ENCODE measurements around the gene MARCHF3.
"Not testable (repeated sequence)": the region's sequence is repeated elsewhere in the genome, so short reads cannot be mapped to it uniquely, and the experiment has no call there.

MARCHF3 gene

DNA sequence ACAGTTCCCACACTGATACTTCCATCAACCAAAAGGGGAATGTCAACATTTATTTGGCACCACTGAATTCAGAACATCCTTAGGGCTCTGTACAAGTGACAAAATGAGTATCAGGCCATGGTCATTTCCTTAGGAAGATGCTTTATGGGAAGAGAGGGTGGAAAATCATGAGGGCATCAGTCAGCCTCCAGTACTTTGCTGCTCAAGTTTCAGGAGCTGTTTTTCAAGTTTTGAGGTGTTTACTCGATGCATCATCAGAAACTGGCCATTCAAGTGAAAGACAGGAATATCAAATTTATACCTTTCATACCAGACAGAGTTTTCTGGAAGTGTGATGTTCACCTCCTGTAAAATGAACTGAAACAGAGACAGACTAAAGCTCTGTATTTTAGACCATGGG, 21.2 kb upstream of the MARCHF3 start:
- DNase-seq (ENCODE audit: low read depth): no peak

DNA sequence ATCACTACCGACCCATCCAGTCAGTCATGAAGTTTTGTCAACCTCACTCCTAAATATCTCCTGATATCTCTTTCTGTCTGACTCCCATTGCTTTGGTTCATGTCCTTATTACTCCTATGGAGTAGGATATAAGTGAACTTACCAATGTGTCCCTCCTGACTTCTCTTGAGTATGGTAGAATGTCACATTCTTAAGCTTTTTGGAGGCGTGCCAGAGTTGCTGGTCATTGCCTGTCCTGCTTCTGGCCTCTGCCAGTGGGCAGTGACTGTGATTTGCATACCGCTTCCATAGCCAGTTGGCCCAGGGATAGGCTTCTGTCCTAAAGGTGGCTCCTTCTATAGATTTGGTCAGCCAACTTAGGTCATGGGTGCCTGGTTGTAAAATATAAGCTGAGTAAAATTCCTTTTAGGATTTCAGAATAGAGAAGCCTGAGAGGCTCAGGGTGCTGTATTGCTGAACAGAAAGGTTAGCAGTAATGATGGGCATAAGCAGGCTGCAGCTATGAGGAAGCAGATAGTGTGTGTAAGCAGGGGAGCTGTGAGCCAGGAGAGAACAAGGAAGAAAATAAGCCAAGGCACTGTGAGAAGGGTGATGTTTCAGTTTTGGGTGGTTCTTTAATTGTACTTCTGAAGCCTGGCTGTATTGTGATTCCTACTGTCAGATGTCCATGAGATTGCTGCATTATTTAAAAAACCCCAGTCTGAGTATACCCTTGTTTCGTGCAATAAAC, 16.1 kb upstream of the MARCHF3 start:
- DNase-seq (ENCODE audit: low read depth): no peak

DNA sequence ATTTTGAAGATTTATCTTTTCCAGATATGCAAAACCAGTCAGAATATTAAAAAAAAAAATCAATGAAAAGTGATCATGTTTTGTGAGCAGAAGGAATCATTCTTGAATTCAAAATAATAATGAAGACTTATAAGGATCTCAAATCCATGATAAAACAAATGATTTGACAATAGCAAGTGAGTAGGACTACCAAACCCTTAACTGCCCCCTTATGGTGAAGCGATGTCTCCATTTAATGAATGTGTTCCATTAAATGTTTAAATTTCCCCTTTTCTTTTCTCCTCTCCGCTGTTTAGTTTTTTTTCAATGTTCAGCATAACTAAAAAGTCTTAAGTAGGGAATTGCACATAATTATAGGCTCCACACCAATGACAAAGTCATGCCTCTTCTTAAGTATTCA, 12.2 kb upstream of the MARCHF3 start:
- no peak for DNase-seq (ENCODE audit: low read depth)

DNA sequence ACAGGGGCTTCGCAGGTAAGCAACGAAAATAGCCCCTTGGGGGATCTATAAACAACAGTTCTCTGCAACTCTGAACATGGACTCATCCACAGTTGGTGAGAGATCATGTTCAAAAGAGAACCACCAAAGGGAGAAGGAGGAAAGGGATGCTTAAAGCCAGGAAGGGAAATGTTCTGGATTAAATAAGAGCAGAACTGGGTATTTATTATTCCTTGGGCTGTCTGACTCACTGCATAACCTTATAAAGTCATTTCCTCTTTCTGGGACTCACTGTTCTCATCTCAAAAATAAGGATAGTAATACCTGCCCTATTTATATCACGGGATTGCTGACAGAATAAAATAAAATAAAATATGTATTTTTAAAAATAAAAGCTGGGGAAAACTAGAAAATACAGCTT, 11.2 kb upstream of the MARCHF3 start:
- DNase-seq (ENCODE audit: low read depth): peak; percentile 10

DNA sequence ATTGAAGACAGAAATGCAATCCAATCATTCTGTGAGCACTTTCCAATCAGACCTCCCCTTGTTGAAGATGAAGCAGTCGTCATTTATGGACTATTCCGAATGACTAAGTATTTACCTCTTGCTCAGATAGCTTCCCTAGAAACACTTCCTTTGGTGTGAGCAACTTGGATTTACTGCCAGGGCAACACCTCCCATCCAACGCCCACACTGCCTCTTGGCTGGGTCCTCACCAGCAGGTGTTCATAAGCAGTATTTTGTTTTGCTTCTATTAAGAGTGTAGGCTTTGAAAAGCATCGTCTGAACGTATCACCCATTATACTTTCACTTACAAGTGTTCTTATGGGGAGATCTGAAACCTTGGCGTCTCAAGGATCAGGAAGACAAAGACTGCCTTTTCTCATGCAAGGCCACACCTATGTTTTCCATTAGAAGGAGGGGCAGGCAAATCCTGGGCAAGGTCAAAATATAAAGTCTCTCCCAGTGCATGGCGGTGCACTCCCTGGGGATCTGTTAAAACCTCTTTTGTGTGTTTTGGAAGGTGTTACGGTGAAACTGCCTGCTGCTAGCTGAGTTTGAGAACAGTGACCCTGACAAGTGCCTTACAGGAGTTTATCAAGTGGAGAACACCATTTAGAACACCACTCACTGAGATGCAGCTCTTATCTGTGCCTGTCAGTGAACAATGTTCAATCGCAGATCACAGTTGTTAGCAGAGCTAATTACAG, 10.6 kb upstream of the MARCHF3 start:
- no peak for DNase-seq (ENCODE audit: low read depth)

DNA sequence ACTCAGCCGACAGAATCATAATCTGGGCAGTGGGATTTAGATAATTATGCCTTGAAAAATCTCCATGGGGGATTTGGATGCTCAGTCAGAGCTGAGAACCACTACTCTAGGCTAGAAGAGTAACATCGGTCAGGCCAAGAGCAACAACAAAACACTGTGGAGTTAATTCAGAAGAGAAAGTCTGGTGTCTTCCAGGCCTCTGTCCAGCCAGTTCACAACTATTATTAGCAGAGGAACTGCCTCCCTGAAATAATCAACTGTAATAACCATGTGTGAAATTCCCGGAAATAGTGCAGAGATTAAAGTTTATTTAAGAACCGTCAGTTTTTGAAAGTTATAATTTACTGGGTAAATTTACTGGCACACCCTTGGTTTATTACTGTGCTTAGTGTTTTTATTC, 8.2 kb upstream of the MARCHF3 start:
- DNase-seq (ENCODE audit: low read depth): no peak

DNA sequence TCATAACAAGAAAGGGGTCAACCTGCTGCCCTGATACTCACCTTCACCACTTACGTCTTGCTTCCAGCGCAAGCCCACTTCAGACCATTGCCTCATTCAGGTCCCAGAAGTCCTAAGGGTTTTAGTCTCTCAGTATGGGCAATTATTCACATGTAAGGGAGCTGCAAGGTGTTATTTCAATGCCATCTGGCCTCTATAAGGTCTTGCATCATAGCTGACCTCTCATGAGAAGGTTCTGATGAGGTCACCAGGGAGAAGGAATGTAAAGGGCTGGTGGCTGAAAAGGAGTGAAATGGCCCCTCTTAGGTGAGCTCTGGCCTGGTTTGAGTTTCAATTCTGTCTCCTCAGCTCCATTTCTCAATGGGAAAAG, 1.5 kb upstream of the MARCHF3 start:
- no peak for DNase-seq (ENCODE audit: low read depth)

DNA sequence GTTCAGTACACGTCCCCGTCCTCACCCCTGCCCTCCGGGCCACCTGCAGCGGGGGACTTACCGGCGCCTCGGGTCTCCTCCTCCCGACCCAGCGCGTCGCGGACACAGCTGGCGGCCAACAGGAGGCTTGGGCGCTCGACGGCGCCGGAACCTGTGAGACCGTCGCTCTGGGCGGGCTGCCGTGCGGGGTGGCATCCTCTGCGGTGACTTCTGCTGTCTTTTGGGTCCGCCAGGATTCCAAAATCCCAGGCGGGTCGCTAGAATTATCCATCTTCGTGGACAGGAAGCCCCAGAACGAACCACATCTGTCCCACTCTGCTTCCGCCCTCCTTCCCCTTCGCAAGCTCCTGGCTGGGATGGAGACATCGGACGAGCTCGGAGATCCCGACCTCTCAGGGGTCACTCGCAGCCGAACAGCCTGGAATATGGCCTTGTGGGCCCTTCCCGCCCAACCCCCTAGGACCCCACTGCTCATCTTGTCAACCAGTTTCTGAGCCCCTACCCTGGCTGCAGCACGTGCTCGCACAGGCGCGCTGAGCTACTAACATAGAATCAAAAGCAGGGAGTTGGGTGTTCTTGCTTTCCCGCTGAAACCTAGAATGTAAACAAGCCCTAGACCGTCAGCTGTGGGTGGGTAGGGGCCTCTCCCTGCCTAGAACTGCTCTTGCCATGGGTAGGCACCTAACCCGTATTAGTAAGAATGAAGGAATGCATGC, 947 bp upstream of the MARCHF3 start:
- DNase-seq (ENCODE audit: low read depth): no peak

DNA sequence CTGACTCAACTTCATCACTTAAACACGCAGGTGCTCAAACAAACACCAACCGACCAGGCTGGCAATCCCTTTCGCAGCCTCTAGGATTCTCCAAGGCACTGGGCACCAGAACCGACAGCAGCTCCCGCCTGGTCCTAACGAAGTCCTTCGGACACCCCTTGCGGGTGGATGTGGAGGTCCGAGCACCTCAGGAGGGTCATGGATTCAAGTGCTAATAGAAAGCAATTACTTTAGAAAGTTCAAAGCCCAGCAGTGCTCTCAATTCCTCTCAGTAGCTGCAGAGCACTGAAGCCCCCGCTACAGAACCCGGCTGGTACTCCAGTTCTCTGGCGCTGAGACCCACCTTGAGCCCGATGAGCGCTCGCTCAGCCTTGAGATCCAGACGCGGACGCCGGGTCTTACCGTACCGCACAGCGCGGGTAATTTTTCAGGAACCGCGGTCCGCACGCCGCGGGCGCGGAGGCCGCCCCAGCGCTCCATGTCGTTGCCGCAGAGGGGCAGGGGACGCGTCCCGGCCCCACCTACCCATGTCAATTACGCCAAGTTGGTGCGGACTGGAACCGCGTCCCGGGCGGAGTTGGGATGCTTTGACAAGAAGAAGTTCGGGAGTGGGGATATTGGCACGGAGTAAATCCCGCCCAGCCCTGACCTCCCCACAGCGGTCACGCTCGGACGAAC, 638 bp downstream of the MARCHF3 start:
- DNase-seq (ENCODE audit: low read depth): peak; percentile 46

DNA sequence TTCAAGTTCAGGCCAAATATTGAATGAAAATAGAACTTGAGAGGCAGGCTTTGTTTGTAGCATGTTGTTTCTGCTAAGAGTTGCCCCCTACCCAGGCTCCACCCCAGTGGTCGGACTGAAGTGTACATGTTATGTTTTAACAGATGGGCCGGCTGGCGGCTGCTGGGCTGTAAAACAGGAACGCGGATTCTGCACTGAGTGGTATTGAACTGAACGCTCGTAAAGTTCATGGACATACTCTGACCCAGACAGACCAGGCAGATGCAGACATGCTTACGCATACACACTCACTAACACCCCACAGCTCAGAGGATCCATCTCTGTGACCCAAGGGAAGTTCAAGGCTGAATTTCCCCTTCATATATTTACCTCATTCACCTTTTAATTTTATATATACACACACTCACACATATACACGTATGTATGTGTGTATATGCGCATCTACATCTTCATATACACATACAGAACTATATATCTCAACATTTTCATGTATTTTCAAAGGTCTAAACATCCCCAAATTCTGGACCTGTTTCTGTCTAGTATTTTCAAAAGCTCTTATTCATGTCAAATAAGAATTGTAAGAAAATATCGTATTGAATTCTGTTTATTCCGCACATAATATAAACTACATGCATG, 1.4 kb downstream of the MARCHF3 start:
- DNase-seq (ENCODE audit: low read depth): no peak

DNA sequence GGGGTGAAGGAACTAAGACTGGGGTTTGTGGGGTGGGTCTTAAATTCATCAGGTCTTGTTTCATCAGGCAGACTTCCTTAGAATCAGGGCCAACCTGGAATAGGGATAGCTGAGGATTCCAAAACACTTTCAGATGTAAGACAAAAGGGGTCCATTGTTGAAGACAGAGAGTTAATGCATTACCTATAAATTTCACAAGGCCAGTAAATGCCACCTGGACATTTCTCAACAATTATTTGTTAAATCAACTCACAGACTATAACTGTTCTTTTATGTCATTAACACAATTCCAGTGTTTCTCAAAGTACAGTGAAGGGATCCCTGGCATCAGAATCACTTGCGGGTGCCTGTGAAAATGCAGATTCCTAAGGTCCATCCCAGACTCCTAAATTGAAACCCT, 2.8 kb downstream of the MARCHF3 start:
- DNase-seq (ENCODE audit: low read depth): no peak

DNA sequence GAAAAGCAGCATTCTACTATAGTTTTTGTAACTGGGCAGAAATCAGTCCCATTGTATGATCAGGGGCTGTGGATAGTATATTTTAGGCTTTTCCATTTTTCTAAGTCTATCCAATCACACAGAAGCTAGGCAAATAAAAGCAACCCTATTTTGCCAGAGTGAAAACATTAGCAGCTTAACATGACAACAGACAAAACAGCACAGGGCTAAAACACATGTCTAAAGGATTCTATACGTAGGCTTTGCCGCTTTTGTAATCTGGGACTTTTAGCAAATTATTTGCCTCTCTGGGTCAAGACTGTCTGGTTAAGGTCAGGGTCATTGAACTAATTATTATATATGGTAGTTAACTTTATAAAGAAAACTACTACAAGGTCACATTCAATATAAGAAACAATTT, 4.2 kb downstream of the MARCHF3 start:
- DNase-seq (ENCODE audit: low read depth): no peak

DNA sequence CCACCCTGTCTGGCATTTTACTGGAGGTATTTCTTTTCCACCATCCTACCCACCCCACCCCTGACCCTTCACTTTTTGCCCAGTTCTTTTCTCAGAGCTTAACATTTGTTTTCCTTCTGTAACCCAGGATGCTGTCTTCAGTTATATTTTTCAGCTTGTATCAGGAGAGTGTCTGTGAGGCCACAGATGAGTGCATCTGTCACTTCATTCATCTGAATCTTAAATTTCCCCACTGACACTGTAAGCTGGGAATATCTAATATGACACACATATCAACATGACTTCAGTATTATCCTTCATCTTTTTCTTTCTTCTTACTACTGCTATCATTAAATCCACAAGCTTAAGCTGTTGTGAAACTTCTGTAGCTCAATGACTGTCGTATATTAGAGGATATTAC, 4.9 kb downstream of the MARCHF3 start:
- no peak for DNase-seq (ENCODE audit: low read depth)

DNA sequence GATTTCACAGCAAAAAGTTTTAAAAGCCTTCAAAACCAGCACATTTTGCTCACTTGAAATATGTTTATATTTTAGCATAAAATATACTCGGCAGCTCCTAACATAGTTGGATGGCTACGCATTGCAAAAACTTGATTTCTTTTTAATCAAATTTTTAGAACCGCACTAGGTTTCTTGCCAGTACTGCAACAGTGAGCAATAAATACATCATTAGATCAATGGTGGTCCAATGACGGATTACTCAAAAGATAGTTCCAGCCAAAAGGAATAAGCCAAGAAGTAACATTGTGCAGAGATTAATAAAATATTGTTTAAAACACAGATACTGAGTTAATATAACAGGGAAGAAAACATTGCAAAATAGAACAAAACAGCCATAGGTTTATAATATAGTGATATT, 5.5 kb downstream of the MARCHF3 start:
- no peak for DNase-seq (ENCODE audit: low read depth)

DNA sequence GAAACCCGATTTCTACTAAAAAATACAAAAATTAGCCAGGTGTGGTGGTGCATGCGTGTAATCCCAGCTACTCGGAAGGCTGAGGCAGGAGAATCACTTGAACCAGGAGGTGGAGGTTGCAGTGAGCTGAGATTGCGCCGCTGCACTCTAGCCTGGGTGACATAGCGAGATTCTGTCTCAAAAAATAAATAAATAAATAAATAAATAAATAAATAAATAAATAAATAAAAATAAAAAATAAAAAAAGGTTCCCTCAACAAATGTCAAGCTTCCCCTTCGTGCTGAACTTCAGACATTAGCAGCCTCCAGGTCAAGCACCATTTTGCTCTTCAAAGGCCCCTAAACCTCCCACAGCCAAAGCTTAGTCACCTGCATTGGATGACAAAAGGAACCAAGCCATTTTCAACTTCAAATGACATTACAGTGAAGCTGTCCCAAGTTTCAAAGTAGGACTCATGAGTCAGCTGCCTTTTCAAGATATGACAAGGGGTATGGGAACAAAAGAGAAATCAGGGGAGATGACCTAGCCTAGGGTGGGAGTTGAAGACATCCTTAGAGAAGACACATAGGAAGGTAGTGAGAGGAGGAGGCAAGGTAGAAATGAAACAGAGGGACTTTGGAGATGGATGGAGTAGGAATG, 6.7 kb downstream of the MARCHF3 start:
- not testable (repeated sequence) for DNase-seq (ENCODE audit: low read depth)

DNA sequence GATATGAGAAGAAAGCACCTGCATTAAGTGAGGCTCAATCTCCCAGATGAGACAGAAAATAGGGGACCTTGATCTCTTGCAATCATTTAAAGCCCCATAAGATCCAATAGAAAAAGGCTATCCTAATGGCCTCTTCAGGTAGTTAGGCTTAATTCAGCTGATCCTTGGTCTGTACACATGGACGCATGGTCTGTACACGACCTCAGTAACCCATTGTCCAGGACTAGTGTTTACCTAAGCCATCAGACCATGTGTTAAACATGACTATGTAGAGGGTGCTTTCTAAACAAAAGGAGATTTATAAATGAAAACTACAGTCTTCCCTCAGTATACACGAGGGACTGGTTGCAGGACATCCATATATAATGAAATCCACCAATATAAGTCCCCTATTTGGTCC, 7.5 kb downstream of the MARCHF3 start:
- DNase-seq (ENCODE audit: low read depth): no peak

DNA sequence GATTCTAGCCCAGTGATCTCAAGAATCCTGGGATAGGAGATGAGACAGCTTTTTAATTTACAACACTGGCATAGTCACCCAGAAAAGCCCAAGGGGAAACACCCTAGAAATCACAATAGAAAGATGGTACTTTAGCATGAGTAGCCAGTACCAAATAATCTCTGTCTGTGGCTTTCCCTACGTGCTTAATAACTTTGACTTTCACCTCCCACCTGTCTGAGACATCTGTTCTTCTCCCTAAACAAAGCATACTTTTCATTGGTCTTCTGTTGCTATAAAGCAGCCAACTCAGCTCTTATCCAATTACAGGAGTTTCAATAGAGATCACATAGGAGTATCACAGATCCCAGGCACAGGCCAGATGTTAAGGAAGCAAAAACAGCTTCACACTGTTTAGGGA, 10.4 kb downstream of the MARCHF3 start:
- no peak for DNase-seq (ENCODE audit: low read depth)

DNA sequence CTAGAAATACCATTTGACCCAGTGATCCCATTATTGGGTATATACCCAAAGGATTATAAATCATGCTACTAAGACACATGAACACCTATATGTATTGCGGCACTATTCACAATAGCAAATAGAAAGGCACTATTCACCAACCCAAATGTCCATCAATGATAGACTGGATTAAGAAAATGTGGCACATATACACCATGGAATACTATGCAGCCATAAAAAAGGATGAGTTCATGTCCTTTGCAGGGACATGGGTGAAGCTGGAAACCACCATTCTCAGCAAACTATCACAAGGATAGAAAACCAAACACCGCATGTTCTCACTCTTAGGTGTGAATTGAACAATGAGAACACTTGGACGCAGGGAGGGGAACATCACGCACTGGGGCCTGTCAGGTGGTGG, 13.6 kb downstream of the MARCHF3 start:
- not testable (repeated sequence) for DNase-seq (ENCODE audit: low read depth)

DNA sequence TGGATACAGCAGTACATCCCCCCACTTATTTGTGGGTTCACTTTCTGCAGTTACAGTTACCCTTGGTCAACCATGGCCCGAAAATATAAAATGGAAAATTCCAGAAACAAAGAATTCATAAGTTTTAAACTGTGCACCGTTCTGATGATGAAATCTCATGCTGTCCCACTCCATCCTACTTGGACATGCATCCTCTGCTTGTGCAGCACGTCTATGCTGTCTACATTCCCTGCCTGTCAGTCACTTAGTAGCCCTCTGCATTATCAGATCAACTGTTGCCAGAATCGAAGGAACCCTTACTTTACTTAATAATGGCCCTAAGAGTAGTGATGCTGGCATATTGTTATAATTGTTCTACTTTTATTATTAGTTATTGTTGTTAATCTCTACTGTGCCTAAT, 14.6 kb downstream of the MARCHF3 start:
- no peak for DNase-seq (ENCODE audit: low read depth)

DNA sequence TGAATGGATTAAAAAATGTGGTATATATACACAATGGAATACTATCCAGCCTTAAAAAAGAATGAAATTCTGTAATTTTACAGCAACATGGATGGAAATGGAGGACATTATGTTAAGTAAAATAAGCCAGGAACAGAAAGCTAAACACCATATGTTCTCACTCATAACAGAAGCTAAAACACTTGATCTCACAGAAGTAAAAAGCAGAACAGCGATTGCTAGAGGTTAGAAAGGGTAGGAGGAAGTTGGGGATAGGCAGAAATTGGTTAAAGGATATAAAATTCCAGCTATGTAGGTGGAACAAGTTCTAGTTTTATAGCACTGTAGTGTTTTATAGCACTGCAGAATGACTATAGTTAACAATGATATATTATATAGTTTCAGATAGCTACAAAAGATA, 15.8 kb downstream of the MARCHF3 start:
- DNase-seq (ENCODE audit: low read depth): no peak

DNA sequence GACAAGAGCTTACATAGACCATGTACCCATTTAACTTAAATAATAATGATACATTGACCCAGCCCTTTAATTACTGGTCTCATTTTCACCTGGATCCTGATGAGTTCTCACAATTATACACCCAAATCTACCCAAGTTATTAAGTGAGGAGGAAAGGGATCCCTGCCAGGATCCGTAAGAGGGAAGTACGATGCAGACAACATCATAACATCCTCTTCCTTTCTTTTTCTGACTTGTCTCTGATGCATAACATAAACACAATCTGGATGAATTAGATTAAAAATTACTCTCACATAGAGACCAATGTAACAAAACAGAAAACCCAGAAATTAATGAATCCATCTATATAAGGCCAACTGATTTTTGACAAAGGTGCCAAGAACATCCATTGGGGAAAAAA, 17.0 kb downstream of the MARCHF3 start:
- DNase-seq (ENCODE audit: low read depth): no peak

DNA sequence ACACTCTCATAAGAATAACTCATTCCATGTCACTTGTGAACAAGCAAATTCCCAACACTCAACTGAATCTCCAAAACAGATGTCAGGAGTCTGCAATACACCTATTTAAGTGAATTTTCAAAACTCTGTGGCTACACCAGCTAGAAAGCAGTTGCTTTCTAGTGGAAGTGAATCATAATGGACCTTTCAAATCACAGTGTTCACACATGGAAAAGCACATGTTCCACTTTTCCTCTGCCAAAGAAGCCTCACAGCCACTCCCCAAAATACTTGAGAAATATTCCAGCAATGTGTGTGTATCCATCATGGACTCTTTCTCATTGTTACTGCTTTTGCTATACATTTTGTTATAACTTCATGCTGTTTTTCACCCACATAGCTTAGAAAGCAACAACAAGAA, 17.4 kb downstream of the MARCHF3 start:
- DNase-seq (ENCODE audit: low read depth): peak; percentile 70

All from HS-5 (cell line).